Muscle layer of colon (tissue), 2 donors: Measurements from ENCODE around the gene DPP6.

Source experiments
- H3K27ac ChIP-seq: one replicate; pipeline ENCODE4 v1.7.0; 2013; ENCODE audit warnings: low read depth, mild to moderate bottlenecking, low read length, moderate library complexity
- H3K27me3 ChIP-seq, 2 donors: one replicate each; pipeline ENCODE4 v1.7.0; 2013; ENCODE audit warnings: low read length in 2 of 2, mild to moderate bottlenecking in 2 of 2; ENCODE audit not compliant: insufficient read depth in 2 of 2, control insufficient read depth in 1 of 2
- H3K36me3 ChIP-seq: one replicate; pipeline ENCODE4 v1.7.0; 2013; ENCODE audit warnings: mild to moderate bottlenecking, low read length; ENCODE audit not compliant: insufficient read depth
- H3K4me1 ChIP-seq: one replicate; pipeline ENCODE4 v1.7.0; 2013; ENCODE audit warnings: mild to moderate bottlenecking, low read length; ENCODE audit not compliant: insufficient read depth
- H3K4me3 ChIP-seq, 2 donors: one replicate each; pipeline ENCODE4 v1.7.0; 2013; ENCODE audit warnings: low read length in 2 of 2, low read depth in 1 of 2, mild to moderate bottlenecking in 1 of 2, moderate library complexity in 1 of 2
- H3K9ac ChIP-seq: one replicate; pipeline ENCODE4 v1.7.0; 2013; ENCODE audit warnings: low read length
- H3K9me3 ChIP-seq: one replicate; pipeline ENCODE4 v1.7.0; 2013; ENCODE audit warnings: mild to moderate bottlenecking, low read length
- donor health status: abdominal sarcoma.
- donor health status: Adenocarcinoma of cecum.

Gene DPP6

DNA sequence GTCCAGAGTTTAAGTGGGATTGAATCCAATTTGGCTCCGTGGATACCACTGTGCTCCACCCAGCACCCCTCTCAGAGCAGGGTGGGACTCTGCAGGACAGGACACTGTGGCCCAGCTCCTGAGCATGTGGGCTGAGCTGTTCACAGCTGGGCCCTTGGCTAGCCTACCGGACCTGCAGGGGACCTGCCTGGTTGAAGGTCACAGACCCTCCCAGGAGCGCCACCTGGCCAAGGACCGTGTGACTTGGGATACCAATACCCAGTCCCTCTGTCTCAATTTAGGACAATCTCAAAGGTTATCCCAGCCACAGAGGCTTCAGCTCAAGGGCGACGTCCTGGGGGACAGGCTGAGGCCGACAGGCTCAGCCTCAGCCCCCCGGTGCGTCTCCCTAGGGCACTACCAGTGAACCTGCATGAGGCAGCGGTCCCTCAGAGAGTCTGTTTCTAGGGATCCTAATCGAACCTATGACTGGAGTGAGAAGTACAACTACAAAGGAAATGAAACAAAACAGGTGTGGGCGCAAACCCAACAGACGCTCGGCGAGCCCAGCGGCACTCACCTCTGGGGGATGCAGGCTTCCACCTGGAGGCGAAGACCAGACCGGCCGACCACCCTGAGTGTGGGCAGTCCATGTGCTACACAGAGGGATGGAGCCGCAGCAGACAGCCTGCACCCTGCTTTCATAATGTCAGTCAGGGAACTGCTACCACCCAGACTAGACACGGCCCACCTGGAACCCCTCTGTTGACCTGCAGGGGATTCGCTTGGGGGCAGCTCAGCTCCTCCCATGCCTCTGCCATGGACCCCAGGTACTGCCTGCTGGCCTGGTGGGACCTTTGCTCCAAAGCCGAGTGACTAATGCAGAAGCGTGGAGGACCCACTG is 847.0 kb downstream of the DPP6 start:
- no peak overlapping the region for H3K9ac ChIP-seq
- no peak overlapping the region for H3K27ac ChIP-seq
- no peak overlapping the region for H3K4me3 ChIP-seq
- H3K36me3 ChIP-seq, result no peaks in the 10 kb centered on the region
- H3K9me3 ChIP-seq, result no peaks in the 10 kb centered on the region
- H3K27me3 ChIP-seq, result peaks cover 0 to 5% of the 10 kb centered on the region in 2 donors
- H3K4me1 ChIP-seq, result no peaks in the 10 kb centered on the region

DNA sequence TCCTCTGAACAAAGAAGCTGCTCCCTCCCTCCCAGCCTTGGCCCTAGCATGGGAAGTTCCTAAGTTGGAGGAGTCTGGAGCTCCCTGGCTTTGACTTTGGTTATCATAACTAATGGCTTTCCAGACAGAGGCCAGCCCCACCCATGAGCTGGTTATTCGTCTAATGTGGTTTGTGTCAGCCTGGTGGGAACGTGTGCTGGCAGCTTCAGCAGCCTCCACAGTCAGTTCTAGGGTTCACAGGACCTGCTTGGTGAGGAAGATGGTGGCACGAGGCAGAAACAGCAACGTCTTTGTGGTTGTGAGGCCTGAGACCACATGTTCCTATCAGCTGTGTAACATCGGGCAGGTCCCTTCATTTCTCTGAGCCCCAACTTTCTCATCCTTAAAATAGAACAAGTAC is 847.7 kb downstream of the DPP6 start:
- no peaks in the 10 kb centered on the region for H3K9me3 ChIP-seq
- no peak overlapping the region for H3K9ac ChIP-seq
- H3K27me3 ChIP-seq, result peaks cover 0 to 5% of the 10 kb centered on the region in 2 donors
- no peak overlapping the region for H3K4me3 ChIP-seq
- no peak overlapping the region for H3K27ac ChIP-seq
- no peaks in the 10 kb centered on the region for H3K4me1 ChIP-seq
- no peaks in the 10 kb centered on the region for H3K36me3 ChIP-seq

DNA sequence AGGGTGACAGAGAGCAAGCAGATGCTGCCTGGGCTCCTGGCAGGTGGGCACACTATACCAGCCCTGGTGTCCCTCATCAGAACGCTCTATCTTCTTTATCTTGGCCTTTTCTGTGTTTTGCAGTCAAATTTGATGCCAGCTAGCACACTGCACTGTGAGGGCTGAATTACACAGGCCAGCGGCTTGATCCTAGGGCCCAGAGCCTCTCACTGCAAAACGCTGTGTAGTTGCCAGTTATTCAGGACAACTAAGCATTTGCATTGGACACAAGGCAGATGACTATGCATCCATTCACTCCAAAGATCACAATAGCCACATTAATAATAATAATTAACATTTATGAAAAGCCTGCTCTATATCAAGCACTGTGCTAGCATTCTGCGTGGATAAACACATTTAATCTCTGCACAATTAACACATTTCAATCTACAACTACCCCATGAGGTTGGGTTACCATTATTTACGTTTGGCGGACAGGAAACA is 850.4 kb downstream of the DPP6 start:
- no peaks in the 10 kb centered on the region for H3K4me1 ChIP-seq
- H3K4me3 ChIP-seq, result no peak overlapping the region
- H3K36me3 ChIP-seq, result no peaks in the 10 kb centered on the region
- no peak overlapping the region for H3K27ac ChIP-seq
- no peaks in the 10 kb centered on the region for H3K27me3 ChIP-seq
- H3K9me3 ChIP-seq, result no peaks in the 10 kb centered on the region
- H3K9ac ChIP-seq, result no peak overlapping the region

DNA sequence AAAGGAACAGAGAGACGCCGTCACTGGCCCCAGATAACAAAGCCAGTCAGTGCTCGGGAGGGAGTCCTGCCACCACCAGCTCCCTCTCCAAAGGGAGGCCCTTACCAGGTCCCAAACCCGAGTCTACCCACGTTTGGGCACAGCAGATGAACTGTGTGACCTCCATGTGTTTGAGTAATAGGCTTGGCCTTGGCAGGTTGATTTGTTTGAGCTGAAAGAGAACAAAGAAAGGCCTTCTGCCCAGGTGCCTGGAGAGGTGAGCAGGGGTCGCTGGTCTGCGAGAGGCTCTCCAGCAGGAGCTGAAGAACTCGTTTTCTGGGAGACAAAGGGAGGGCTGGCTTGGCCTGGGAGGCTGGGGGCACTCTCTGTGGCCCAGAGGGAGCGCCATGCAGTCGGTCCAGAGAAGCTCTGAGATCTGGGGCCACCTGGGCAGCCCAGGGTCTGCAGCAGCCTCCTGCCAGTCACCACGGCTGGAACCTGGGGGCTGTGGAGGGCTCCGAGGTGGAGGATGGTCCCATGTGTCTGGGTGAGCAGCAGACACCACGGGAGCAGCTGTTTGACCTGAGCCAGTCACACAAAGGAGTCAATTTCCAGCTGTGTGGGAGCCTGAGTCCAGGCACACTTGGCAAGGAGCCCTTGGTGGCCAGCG is 851.0 kb downstream of the DPP6 start:
- no peaks in the 10 kb centered on the region for H3K27me3 ChIP-seq
- H3K9me3 ChIP-seq, result no peaks in the 10 kb centered on the region
- H3K36me3 ChIP-seq, result no peaks in the 10 kb centered on the region
- H3K4me3 ChIP-seq, result no peak overlapping the region
- H3K9ac ChIP-seq, result no peak overlapping the region
- H3K27ac ChIP-seq, result no peak overlapping the region
- no peaks in the 10 kb centered on the region for H3K4me1 ChIP-seq

DNA sequence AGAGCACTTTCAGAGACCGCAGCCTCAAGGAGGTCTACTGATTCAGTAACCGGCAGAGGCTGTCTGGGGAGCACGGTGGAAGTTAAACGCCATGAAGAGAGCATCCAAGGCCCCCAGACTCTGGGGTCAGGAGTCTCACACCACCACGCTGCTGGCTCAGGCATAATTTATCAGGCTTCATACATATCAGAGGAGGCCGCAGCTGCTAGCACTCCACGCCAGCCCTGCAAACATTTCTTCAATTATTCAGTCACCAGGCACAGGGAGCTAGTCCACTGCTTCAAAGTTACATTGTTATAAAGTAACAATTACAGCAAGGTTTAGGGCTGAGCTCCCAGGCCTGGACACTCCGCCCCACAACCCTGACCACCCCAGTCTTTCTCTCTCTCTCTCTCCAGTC is 852.9 kb downstream of the DPP6 start:
- Histone ChIP-seq H3K4me1 (no peaks in the 10 kb centered on the region), H3K9ac (no peak overlapping the region), H3K4me3 (no peak overlapping the region), H3K36me3 (no peaks in the 10 kb centered on the region), H3K27ac (no peak overlapping the region), H3K27me3 (no peaks in the 10 kb centered on the region), H3K9me3 (no peaks in the 10 kb centered on the region)

DNA sequence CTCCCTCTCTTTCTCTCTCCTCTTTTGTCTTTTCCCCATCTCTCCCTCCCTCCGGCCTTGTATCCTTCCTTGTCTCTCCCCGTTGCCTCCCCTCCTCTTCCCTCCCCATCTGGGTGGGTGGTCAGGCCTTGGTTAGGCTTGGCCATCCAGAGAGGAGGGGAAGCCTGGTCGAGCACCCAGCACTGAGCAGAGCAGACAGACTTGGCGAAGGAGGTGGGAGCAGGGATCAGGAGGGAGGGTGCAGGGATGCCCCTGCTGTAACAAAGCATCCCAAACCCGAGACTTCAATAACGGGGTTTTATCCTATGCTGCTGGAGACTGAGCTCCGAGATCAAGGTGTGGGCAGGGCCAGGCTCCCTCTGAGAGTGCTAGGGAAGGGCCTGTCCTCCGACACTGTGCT is 853.4 kb downstream of the DPP6 start:
- no peak overlapping the region for H3K9ac ChIP-seq
- no peaks in the 10 kb centered on the region for H3K36me3 ChIP-seq
- no peak overlapping the region for H3K4me3 ChIP-seq
- H3K9me3 ChIP-seq, result no peaks in the 10 kb centered on the region
- H3K27ac ChIP-seq, result no peak overlapping the region
- no peaks in the 10 kb centered on the region for H3K27me3 ChIP-seq
- H3K4me1 ChIP-seq, result no peaks in the 10 kb centered on the region

DNA sequence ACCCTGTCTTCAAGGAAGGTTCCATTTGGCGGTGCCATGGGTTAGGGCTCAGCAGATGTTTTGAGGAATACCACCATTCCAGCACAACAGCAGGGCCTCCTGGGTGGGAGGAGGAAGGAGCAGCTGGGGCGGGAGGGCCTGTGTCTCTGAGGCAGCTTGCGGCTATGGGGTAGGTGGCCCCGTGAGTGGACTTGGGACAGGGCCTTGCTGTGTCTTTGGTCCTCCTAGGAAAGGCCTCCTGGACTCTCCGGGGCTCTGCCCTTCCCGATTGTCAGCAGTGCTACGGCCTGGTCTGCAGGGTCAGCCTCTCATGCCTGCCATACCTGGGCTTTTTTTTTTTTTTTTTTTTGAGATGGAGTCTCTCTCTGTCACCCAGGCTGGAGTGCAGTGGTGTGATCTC is 854.0 kb downstream of the DPP6 start:
- Histone ChIP-seq H3K27ac (no peak overlapping the region), H3K9me3 (no peaks in the 10 kb centered on the region), H3K27me3 (no peaks in the 10 kb centered on the region), H3K4me1 (no peaks in the 10 kb centered on the region), H3K4me3 (no peak overlapping the region), H3K9ac (no peak overlapping the region), H3K36me3 (no peaks in the 10 kb centered on the region)

DNA sequence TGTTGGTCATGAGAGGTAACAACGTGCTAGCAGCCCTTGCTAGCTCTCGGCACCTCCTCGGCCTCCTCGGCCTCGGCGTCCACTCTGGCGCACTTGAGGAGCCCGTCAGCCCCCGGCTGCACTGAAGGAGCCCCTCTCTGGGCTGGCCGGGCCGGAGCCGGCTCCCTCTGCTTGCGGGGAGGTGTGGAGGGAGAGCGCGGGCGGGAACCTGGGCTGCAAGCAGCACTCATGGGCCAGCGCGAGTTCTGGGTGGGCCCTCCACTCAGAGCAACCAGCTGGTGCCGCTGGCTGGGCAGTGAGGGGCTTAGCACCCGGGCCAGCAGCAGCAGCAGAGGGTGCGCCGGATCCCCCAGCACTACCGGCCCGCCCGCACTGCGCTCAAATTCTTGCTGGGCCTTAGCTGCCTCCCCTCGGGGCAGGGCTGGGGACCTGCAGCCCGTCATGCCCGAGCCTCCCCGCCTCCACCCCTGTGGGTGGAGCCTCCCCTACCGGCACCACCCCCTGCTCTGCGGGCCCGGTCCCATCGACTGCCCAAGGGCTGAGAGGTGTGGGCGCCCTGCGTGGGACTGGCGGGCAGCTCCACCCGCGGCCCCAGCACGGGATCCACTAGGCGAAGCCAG is 854.6 kb downstream of the DPP6 start:
- no peak overlapping the region for H3K4me3 ChIP-seq
- no peaks in the 10 kb centered on the region for H3K36me3 ChIP-seq
- no peak overlapping the region for H3K27ac ChIP-seq
- no peak overlapping the region for H3K9ac ChIP-seq
- H3K27me3 ChIP-seq, result no peaks in the 10 kb centered on the region
- no peaks in the 10 kb centered on the region for H3K4me1 ChIP-seq
- H3K9me3 ChIP-seq, result no peaks in the 10 kb centered on the region

DNA sequence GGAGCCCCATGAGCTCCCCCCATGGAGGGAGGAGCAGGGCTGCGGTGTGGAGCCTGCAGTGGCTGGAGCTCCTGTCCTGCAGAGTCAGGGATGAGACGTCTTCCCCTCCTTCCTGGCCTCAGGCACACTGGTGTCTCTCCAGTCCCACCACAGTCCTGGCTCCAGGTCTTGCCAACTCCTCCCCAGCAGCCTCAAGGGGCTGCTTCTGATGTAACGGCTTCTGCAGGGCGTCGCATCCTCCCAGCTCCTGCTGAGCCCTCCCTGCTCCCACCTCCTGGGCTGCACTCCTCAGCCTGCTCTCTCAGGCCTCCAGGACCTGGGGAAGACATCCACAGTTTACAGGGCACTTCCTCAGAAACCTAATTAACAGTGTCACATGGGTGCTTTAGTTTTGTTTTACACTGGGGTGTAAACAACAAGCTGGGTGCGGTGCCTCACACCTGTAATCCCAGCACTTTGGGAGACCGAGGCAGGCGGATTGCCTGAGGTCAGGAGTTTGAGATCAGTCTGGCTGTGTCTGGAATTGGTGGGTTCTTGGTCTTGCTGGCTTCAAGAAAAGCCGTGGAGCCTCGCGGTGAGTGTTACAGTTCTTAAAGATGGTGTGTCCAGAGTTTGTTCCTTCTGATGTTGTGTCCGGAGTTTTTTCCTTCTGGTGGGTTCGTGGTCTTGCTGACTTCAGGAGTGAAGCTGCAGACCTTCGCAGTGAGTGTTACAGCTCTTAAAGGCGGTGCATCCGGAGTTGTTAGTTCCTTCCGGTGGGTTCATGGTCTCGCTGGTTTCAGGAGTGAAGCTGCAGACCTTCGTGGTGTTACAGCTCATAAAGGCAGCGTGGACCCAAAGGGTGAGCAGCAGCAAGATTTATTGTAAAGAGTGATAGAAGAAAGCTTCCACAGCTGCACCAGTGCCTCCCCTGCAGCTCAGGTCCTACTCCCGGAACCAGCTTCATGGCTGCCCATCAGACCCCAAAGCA is 855.7 kb downstream of the DPP6 start:
- no peaks in the 10 kb centered on the region for H3K27me3 ChIP-seq
- H3K4me1 ChIP-seq, result no peaks in the 10 kb centered on the region
- H3K9ac ChIP-seq, result no peak overlapping the region
- no peak overlapping the region for H3K4me3 ChIP-seq
- no peak overlapping the region for H3K27ac ChIP-seq
- H3K36me3 ChIP-seq, result no peaks in the 10 kb centered on the region
- no peaks in the 10 kb centered on the region for H3K9me3 ChIP-seq

DNA sequence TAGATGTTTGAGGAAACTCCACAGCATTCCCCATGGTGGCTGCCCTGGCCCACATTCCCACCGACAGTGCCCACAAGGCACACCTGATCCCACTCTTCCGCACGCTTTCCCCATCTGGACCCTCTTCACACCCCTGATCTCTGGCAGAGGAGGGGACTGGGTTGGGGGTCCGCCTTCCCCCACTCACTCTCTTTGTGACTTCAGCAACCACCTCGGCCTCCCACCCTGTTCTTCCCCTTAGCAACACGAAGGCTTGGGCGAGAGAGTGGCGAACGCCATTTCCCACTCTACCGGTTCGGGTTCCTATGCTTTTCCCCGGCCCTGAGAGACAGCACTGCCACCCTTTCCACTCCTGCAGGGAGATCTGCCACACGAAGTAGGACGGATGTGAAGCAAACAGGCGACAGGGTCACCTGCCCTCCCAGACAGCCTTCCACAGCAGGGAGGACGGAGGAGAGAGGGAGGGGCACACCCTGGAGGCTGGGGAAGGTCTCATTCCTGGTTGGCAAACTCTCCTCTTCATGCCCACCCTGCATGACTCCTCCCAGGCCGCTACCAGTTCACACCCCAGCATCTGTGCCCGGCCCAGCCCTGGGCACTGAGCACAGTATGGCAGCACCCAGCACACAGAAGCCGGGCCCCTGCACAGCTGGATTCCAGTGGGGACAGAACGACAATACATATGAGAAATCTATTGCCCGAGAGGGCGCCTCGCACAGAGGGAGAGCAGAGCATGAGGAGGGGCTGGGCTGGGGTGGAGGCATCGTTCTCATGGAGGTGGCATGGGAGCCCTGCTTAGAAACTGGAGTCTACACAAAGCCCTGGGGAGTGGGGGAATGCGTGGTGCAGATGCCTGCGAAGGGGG is 857.3 kb downstream of the DPP6 start:
- Histone ChIP-seq H3K9me3 (no peaks in the 10 kb centered on the region), H3K36me3 (no peaks in the 10 kb centered on the region), H3K27me3 (peaks cover 0 to 7% of the 10 kb centered on the region in 2 donors), H3K4me3 (no peak overlapping the region), H3K9ac (no peak overlapping the region), H3K4me1 (peaks cover 4% of the 10 kb centered on the region), H3K27ac (no peak overlapping the region)
